ENCODE measurements around the gene NAT16.
"Not testable (repeated sequence)": the region's sequence is repeated elsewhere in the genome, so short reads cannot be mapped to it uniquely, and the experiment has no call there.

Gene NAT16

GRCh38 chr7:101200862-101201599, 20.9 kb upstream of the NAT16 start, which contains the start of gene MOGAT3:
MOGAT3 (minus strand) TSS chr7:101201036; CDS start chr7:101200854, 182 bp downstream.
- Histone ChIP-seq H3K27ac (replicated peaks) (no peak within 1 kb of the TSS), H3K27me3 (ENCODE audit: insufficient read depth, poor library complexity, severe bottlenecking) (peaks cover 21% of the 10 kb centered on the region), H3K4me3 (replicated peaks; ENCODE audit: insufficient read depth, low read length) (no peak within 1 kb of the TSS)
- no peak for TF ChIP-seq GABPA (IDR thresholded peaks at IDR 0.05; ENCODE audit: low read depth)
- no peak for TF ChIP-seq POLR2AphosphoS5 (IDR thresholded peaks at IDR 0.05; ENCODE audit: low read depth)
- no peak for TF ChIP-seq REST (IDR thresholded peaks at IDR 0.05; ENCODE audit: insufficient replicate concordance, low read depth)
- no peak for TF ChIP-seq CTCF (IDR thresholded peaks at IDR 0.05; ENCODE audit: insufficient read depth, low read length)
- TF ChIP-seq SPI1 (IDR thresholded peaks at IDR 0.05; ENCODE audit: borderline replicate concordance, low read depth): no peak
- DNase-seq (ENCODE audit: low read depth in 1 of 2, low spot score in 1 of 2): no peak

- H3K27ac ChIP-seq (replicated peaks): no peak overlapping the region
- DNase-seq (ENCODE audit: low read depth in 1 of 2, low spot score in 1 of 2): no peak
- peaks cover 21% of the 10 kb centered on the region for H3K27me3 ChIP-seq (ENCODE audit: insufficient read depth, poor library complexity, severe bottlenecking)
- TF ChIP-seq SPI1 (IDR thresholded peaks at IDR 0.05; ENCODE audit: borderline replicate concordance, low read depth): no peak
- no peak for TF ChIP-seq POLR2AphosphoS5 (IDR thresholded peaks at IDR 0.05; ENCODE audit: low read depth)
- TF ChIP-seq GABPA (IDR thresholded peaks at IDR 0.05; ENCODE audit: low read depth): no peak
- no peak for TF ChIP-seq CTCF (IDR thresholded peaks at IDR 0.05; ENCODE audit: insufficient read depth, low read length)
- TF ChIP-seq REST (IDR thresholded peaks at IDR 0.05; ENCODE audit: insufficient replicate concordance, low read depth): no peak
- H3K4me3 ChIP-seq (replicated peaks; ENCODE audit: insufficient read depth, low read length): no peak overlapping the region
These were observed 20.4 kb upstream of the NAT16 start for GRCh38 chr7:101200504-101200861.

GRCh38 chr7:101199522-101199921, 19.4 kb upstream of the NAT16 start:
- H3K4me3 ChIP-seq (replicated peaks; ENCODE audit: insufficient read depth, low read length); H3K27ac ChIP-seq (replicated peaks); DNase-seq (ENCODE audit: low read depth in 1 of 2, low spot score in 1 of 2): not testable (repeated sequence)
- peaks cover 21% of the 10 kb centered on the region for H3K27me3 ChIP-seq (ENCODE audit: insufficient read depth, poor library complexity, severe bottlenecking)

- no peak overlapping the region for H3K27ac ChIP-seq (replicated peaks)
- H3K4me3 ChIP-seq (replicated peaks; ENCODE audit: insufficient read depth, low read length): no peak overlapping the region
- no peak for TF ChIP-seq POLR2AphosphoS5 (IDR thresholded peaks at IDR 0.05; ENCODE audit: low read depth)
- TF ChIP-seq REST (IDR thresholded peaks at IDR 0.05; ENCODE audit: insufficient replicate concordance, low read depth): no peak
- TF ChIP-seq CTCF (IDR thresholded peaks at IDR 0.05; ENCODE audit: insufficient read depth, low read length): no peak
- TF ChIP-seq SPI1 (IDR thresholded peaks at IDR 0.05; ENCODE audit: borderline replicate concordance, low read depth): no peak
- no peak for TF ChIP-seq GABPA (IDR thresholded peaks at IDR 0.05; ENCODE audit: low read depth)
- DNase-seq (ENCODE audit: low read depth in 1 of 2, low spot score in 1 of 2): no peak
- H3K27me3 ChIP-seq (ENCODE audit: insufficient read depth, poor library complexity, severe bottlenecking): peaks cover 21% of the 10 kb centered on the region
These were observed 18.4 kb upstream of the NAT16 start for GRCh38 chr7:101198476-101198875.
